Activated CD4-positive, alpha-beta T cell treated with anti-CD3 and anti-CD28 coated beads, Interleukin-2, amount 50 U/mL, for 48 hours (primary cell): ENCODE measurements around the gene WDR5B.
"Not testable (repeated sequence)": the region's sequence is repeated elsewhere in the genome, so short reads cannot be mapped to it uniquely, and the experiment has no call there.

ENCODE experiments used
- DNase-seq, 2 experiments: peaks; one replicate each; pipeline ENCODE4 v3.0.0-alpha.2; 2020

The WDR5B gene

GRCh38 chr3:122407946-122408345 lies 7.9 kb downstream of the WDR5B start:
- DNase-seq = no peak

DNA sequence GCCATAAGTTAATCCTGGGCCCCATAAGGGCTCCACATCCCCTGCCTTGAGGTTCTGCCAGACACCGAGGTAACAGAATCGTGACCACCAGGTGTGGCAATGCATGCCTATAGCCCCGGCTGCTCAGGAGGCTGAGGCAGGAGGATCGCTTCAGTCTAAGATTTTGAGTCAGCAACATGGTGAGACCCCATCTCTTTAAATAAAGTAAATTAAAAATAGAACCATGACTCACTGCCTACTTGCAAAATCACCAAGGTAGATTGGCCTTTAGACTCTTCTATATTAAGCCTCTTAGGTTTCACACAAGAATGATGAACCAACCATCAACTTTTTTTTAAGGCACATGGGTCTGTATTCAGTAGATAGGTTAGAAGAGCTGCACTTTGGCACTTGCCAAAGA lies 9.7 kb downstream of the WDR5B start:
- no peak for DNase-seq

DNA sequence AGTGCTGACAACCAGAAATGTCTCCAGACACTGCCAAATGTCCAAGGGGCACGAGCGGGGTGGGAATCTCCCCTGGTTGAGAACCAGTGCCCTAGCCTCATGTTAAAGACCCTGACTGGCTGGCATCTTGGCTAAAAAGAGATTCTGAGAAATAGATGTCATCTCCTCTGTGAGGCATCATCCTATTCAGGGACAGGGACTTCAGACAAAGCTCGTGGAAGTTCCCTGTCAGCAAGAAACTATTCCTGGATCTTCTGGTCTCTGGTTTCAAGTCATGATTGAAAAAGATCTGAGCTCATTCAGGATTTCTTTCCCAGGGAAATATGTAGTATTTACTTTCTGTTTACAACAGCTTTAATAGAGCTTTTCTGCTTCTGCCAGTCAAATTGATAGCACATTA lies 10.8 kb downstream of the WDR5B start:
- no peak for DNase-seq

DNA sequence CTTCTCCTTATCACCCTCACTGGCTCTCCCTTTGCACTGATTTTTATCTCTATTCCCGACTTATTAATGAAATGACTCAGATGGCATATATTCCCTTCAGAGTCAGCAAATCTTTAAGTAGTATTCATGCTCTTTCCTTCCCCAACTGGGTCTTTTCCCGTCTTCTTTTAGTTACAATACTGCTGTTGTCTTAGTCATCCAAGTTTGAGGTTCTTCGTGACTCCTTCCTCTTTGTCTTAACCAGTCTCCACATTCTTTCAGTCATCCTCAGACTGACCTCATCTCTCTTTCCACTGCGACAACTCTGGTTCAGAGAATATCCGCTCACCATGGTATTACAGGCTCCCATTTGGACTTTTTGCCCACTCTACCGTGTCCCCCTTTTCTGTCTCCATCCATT lies 12.4 kb downstream of the WDR5B start:
- no peak for DNase-seq

DNA sequence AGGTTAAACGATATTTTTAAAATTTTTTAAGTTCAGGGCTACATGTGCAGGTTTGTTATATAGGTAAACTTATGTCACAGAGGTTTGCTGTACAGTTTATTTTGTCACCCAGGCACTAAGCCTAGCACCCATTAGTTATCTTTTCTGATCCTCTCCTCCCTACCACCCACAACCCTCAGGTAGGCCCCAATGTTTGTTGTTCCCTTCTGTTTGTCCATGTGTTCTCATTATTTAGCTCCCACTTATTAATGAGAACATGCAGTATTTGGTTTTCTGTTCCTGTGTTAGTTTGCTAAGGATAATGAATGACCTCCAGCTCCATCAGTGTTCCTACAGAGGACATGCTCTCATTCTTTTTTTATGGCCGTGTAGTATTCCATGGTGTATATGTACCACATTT lies 16.9 kb downstream of the WDR5B start:
- DNase-seq = no peak

- no peak for DNase-seq
These were observed 18.7 kb downstream of the WDR5B start for GRCh38 chr3:122397201-122397600.

DNA sequence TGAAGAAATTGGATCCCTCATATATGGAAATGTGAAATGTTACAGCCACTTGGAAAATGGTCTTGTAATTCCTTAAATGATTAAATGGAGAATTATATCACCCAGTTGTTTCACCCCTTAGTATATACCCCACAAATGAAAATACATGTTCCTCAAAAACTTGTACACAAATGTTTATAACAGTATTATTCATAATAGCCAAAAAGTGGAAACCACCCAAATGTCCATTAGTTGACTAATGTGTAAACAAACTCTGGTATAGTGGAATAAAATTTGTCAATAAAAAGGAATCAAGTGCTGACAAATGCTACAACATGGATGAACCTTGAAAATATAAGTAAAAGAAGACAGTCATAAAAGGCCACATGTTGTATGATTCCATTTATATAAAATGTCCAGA lies 19.4 kb downstream of the WDR5B start:
- no peak for DNase-seq

DNA sequence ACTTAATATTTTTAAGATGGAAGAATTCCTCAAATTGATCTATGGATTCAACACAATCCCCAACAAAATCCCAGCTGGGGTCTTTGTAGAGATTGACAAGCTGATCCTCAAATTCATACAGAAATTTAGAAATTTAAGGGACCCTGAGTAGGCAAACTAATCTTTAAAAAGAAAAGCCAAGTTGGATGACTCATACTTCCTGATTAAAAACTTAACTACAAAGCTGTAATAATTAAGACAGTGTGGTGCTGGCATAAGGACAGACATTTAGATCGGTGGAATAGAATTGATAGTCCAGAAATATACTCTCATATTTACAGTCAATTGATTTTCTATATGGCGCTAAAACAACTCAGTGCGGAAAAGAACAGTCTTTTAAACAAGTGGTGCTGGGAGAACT lies 20.3 kb downstream of the WDR5B start:
- no peak for DNase-seq

DNA sequence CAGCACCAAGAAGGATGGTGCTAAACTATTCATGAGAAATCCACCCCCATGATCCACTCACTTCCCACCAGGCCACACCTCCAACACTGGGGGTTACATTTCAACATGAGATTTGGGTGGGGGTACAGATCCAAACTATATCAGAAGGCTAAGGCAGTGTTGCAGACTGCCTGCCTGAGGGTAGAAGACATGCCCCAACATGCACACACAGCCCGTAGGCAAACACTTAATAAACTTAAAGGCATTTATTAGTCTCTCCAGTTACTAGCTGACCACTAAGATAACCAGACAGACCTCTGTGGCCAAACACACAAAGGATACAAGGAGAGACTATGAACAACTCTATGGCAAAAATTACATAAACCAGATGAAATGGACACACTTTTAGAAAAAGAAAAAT lies 21.7 kb downstream of the WDR5B start:
- DNase-seq = no peak

GRCh38 chr3:122392868-122393844 lies 22.7 kb downstream of the WDR5B start:
- DNase-seq = no peak

GRCh38 chr3:122391681-122392446 lies 24.0 kb downstream of the WDR5B start:
- no peak for DNase-seq

DNA sequence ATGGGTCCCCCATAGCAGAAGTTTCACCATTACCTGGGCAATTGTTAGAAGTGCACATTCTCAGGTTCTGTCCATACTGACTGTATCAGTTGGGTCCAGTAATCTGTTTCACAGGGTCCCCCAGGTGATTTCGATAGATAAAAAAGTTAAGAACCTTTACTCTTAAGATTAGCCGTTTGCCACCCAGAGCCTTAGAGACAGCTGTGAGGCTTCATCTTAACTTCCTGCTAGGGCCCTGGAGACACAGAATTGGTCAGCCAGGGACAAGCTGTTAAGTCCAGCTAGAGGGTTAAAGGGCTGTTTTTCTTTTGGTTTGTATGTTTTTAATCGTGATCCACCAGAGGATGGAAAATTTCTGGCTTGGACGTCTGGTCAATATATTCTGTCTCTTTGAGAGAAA lies 25.2 kb downstream of the WDR5B start:
- no peak for DNase-seq

GRCh38 chr3:122389892-122390291 lies 26.0 kb downstream of the WDR5B start:
- DNase-seq = no peak

GRCh38 chr3:122389197-122389596 lies 26.7 kb downstream of the WDR5B start:
- no peak for DNase-seq

DNA sequence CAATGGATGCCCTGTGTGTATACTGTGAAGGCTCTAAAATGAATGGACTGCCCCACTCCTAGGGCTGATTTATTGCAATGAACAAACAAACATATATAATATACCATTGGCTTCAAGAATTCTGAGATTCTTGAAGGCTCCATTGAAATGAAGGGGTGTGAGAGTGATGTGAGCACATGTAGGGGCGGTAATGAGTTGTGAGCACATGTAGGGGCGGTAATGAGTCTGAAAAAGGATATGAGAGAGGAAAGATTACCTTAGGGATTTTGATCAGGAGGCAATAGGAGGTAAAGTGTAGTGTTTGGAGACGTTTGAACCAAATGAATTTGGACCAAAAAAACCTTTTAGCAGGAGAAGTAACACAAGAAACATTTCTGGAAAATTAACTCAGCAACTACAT lies 28.2 kb downstream of the WDR5B start:
- no peak for DNase-seq

DNA sequence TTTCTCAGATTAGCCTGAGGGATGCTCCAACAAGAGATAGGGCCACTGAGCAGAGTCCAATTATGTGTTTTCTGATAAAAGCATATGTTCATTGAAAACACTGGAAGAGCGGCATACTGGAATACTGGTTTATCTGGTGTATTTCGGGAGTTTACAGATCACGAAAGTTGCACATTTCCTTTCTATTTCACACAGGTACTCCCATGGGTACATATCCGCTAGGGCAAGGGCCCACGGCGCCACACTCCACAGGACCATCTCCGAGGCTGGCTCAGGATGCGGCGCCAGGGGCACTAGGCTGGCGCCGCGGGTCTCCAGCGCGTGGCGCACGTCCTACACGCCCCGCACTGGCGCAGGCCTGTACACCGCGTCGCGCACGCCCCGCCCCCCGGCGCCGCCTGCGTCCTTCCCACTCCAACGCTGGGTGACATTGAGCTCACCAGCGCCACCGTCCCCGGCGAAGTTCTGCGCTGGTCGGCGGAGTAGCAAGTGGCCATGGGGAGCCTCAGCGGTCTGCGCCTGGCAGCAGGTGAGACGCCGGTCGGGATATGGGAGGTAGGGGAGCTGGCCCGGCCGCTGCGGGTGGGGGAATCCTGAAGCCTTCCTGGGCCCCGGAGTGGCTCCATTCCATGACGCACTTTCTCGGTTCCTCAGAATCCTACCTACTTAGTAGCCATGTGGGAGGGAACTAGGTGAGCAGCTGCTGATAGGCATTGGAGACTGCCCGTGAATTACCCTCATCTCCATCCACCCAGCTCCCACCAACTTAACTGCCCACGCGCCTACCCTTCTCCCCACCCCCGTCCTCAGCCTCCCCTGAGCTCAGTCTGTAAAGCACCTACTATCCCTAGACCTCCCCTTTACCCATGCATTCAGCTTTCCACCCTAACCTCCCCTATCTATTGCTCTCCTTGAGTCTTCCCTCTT lies 31.8 kb downstream of the WDR5B start, which contains the start of gene FAM162A:
FAM162A (plus strand) TSS at position 412 of the 927 bp plus-strand sequence; CDS start at position 496, 84 bp downstream.
- peak; percentile 92 to 94 for DNase-seq

GRCh38 chr3:122382888-122383666 lies 32.8 kb downstream of the WDR5B start, which contains the start of gene MIX23:
MIX23 (minus strand) TSS chr3:122383231; CDS start chr3:122383224, 7 bp downstream.
- peak; percentile 88 to 93 for DNase-seq

DNA sequence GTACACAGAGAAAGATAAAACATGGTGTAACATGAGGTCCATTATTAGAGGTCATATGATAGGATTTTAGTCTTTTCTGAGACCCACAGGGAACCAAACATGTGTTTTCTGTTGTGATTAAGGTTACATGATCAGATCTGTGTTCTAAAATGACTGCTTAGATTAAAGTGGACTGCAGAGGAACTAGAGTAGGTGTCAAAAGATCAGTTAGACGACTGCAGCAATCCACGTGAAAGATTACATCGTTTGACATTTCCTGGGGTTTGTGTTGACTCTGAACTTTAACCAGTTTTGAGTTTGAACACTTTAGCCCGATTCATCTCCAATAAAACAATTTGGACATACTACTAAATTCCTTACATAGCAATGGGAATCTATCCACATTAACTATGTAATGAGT lies 37.9 kb downstream of the WDR5B start:
- DNase-seq = no peak

GRCh38 chr3:122374034-122374433 lies 41.8 kb downstream of the WDR5B start:
- DNase-seq = no peak

GRCh38 chr3:122366379-122366749 lies 49.5 kb downstream of the WDR5B start:
- no peak for DNase-seq

DNA sequence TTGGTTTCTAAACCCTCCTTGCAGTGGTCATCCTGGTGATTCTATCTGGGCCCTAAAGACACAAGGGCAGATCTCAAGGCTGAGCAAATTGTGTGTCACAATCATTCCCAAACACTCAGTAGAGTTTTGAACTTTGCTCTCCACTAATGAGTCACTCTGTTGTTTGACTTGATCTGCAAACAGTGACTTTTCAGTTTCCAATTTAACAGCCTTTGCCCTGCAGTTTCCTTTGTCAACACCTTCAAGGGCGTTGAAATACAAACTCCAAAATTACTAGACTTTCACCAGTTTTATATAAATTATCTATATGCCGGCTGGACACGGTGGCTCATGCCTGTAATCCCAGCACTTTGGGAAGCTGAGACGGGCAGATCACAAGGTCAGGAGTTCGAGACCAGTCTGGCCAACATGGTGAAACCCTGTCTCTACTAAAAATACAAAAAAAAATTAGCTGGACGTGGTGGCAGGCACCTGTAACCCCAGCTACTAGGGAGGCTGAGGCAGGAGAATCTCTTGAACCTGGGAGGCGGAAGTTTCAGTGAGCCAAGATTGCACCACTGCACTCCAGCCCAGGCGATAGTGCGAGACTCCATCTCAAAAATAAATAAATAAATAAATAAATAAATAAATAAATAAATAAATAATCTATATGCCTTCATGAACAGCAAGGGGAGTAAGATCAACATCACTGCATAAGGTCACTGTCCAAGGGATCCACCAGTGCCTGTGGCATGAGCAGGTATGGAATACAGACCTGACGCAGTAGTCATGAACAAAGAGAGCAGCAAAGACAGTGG lies 50.1 kb downstream of the WDR5B start:
- DNase-seq = not testable (repeated sequence)
